Measurements from ENCODE around the gene PTPMT1. TPM values are rescaled to one million over a fixed set of nuclear protein-coding genes. Genes with fewer than 3 reads are reported as not detected.
"Not testable (repeated sequence)": the region's sequence is repeated elsewhere in the genome, so short reads cannot be mapped to it uniquely, and the experiment has no call there.

PTPMT1 gene
- total and polyA plus RNA-seq, 5 experiments from 2014 or later: 19.1 to 73.3 (median 58.7) TPM

- no peaks in the 10 kb centered on the region for H3K9me3 Mint-ChIP-seq
- peak overlapping the region; percentile 94 to 98 (median 96) for H3K4me3 Mint-ChIP-seq
- ATAC-seq (no peak), DNase-seq (no peak)
- H3K36me3 Mint-ChIP-seq: peaks cover 0 to 33% (median 0%) of the 10 kb centered on the region in 3 donors
- H3K27me3 Mint-ChIP-seq: no peaks in the 10 kb centered on the region
- peak overlapping the region in 8 of 10 donors; percentile 90 to 98 (median 97) for H3K27ac Mint-ChIP-seq
- POLR2A ChIA-PET: interaction anchor here (0.6 to 3.9 kb wide), 9 partner anchors 10 to 297 kb away, joined by 3 to 26 read pairs (median 4); partner anchors contain the start of genes KBTBD4, NDUFS3, NUP160 and PTPMT1
- H3K4me1 Mint-ChIP-seq: peaks cover 21 to 61% (median 54%) of the 10 kb centered on the region in 4 donors
These were observed 14.3 kb upstream of the PTPMT1 start for GRCh38 chr11:47551086-47551485.

- peak overlapping the region; percentile 94 to 98 (median 96) for H3K4me3 Mint-ChIP-seq
- POLR2A ChIA-PET: interaction anchor here (0.6 to 3.9 kb wide), 11 partner anchors 11 to 301 kb away, joined by 3 to 26 read pairs (median 4); partner anchors contain the start of genes FNBP4, KBTBD4, NDUFS3 and NUP160
- H3K4me1 Mint-ChIP-seq: peaks cover 19 to 54% (median 49%) of the 10 kb centered on the region in 4 donors
- peak overlapping the region; percentile 90 to 98 (median 97) for H3K27ac Mint-ChIP-seq
- H3K9me3 Mint-ChIP-seq: no peaks in the 10 kb centered on the region
- DNase-seq (peak in 1 of 10 donors; percentile 19), ATAC-seq (no peak)
- no peaks in the 10 kb centered on the region for H3K27me3 Mint-ChIP-seq
- H3K36me3 Mint-ChIP-seq: peaks cover 0 to 24% (median 0%) of the 10 kb centered on the region in 3 donors
These were observed 13.3 kb upstream of the PTPMT1 start for GRCh38 chr11:47552056-47552565.

- ATAC-seq (peak; percentile 88 to 94), DNase-seq (peak; percentile 87 to 94 (median 92))
- H3K4me1 Mint-ChIP-seq: peaks cover 17 to 49% (median 43%) of the 10 kb centered on the region in 4 donors
- peaks cover 0 to 19% (median 0%) of the 10 kb centered on the region in 3 donors for H3K36me3 Mint-ChIP-seq
- no peaks in the 10 kb centered on the region for H3K27me3 Mint-ChIP-seq
- peak within 1 kb of the TSS; percentile 90 to 98 (median 97) for H3K27ac Mint-ChIP-seq
- H3K9me3 Mint-ChIP-seq: no peaks in the 10 kb centered on the region
- H3K4me3 Mint-ChIP-seq: peak within 1 kb of the TSS; percentile 94 to 98 (median 96)
- POLR2A ChIA-PET: interaction anchor here (0.8 to 3.9 kb wide), 9 partner anchors 11 to 295 kb away, joined by 3 to 26 read pairs (median 5); partner anchors contain the start of genes FNBP4, KBTBD4, MTCH2 and NDUFS3
These were observed 12.6 kb upstream of the PTPMT1 start, which contains the start of gene CELF1 for GRCh38 chr11:47552566-47553405. Gene CELF1 (minus strand): TSS chr11:47553132. CDS start chr11:47499523, 53,609 bp downstream.

GRCh38 chr11:47553406-47553743 lies 12.0 kb upstream of the PTPMT1 start:
- Mint-ChIP-seq H3K4me1 (peaks cover 17 to 43% (median 38%) of the 10 kb centered on the region in 4 donors), H3K4me3 (peak overlapping the region; percentile 75 to 98 (median 90))

GRCh38 chr11:47557004-47557403 lies 8.4 kb upstream of the PTPMT1 start:
- ATAC-seq, DNase-seq, H3K36me3 Mint-ChIP-seq, H3K27me3 Mint-ChIP-seq, H3K27ac Mint-ChIP-seq, H3K4me3 Mint-ChIP-seq, H3K9me3 Mint-ChIP-seq: not testable (repeated sequence)
- H3K4me1 Mint-ChIP-seq: peaks cover 8 to 14% (median 11%) of the 10 kb centered on the region in 4 donors
- POLR2A ChIA-PET: interaction anchor here (0.5 kb wide), 1 partner anchor 135 kb away, joined by 3 read pairs; no protein-coding TSS in a partner anchor

More at GRCh38 chr11:47553406-47553743, 12.0 kb upstream of the PTPMT1 start:
- ATAC-seq: peak; percentile 9 to 27
- H3K27me3 Mint-ChIP-seq: no peaks in the 10 kb centered on the region
- DNase-seq: no peak
- H3K36me3 Mint-ChIP-seq: peaks cover 0 to 14% (median 0%) of the 10 kb centered on the region in 3 donors
- POLR2A ChIA-PET: interaction anchor here (0.8 to 3.9 kb wide), 5 partner anchors 12 to 127 kb away, joined by 3 to 26 read pairs (median 5); partner anchors contain the start of genes KBTBD4, MTCH2, NDUFS3 and PSMC3
- no peaks in the 10 kb centered on the region for H3K9me3 Mint-ChIP-seq
- peak overlapping the region; percentile 33 to 98 (median 87) for H3K27ac Mint-ChIP-seq

GRCh38 chr11:47558695-47559094 lies 6.7 kb upstream of the PTPMT1 start:
- H3K27me3 Mint-ChIP-seq: no peaks in the 10 kb centered on the region
- no peaks in the 10 kb centered on the region for H3K9me3 Mint-ChIP-seq
- no peak overlapping the region for H3K4me3 Mint-ChIP-seq
- H3K4me1 Mint-ChIP-seq: peaks cover 0 to 8% (median 2%) of the 10 kb centered on the region in 4 donors
- ATAC-seq (no peak), DNase-seq (no peak)
- no peak overlapping the region for H3K27ac Mint-ChIP-seq
- H3K36me3 Mint-ChIP-seq: no peaks in the 10 kb centered on the region
- POLR2A ChIA-PET: no interaction called here

GRCh38 chr11:47560426-47560825 lies 5.0 kb upstream of the PTPMT1 start:
- no peaks in the 10 kb centered on the region for H3K9me3 Mint-ChIP-seq
- POLR2A ChIA-PET: interaction anchor here (0.7 kb wide), 2 partner anchors 212 to 281 kb away, joined by 5 to 9 read pairs; no protein-coding TSS in a partner anchor
- H3K4me1 Mint-ChIP-seq: peaks cover 4 to 17% (median 8%) of the 10 kb centered on the region in 4 donors
- H3K27ac Mint-ChIP-seq: no peak overlapping the region
- H3K27me3 Mint-ChIP-seq: no peaks in the 10 kb centered on the region
- no peak for DNase-seq
- ATAC-seq: no peak
- H3K36me3 Mint-ChIP-seq: no peaks in the 10 kb centered on the region
- no peak overlapping the region for H3K4me3 Mint-ChIP-seq

- H3K4me3 Mint-ChIP-seq: peak overlapping the region in 1 of 10 donors; percentile 69
- not testable (repeated sequence) for ATAC-seq, H3K36me3 Mint-ChIP-seq, DNase-seq, H3K27me3 Mint-ChIP-seq, H3K9me3 Mint-ChIP-seq
- POLR2A ChIA-PET: interaction anchor here (0.6 to 0.7 kb wide), 2 partner anchors 18 to 1193 kb away, joined by 4 to 5 read pairs; no protein-coding TSS in a partner anchor
- peak overlapping the region in 1 of 10 donors; percentile 6 for H3K27ac Mint-ChIP-seq
- H3K4me1 Mint-ChIP-seq: peaks cover 7 to 29% (median 21%) of the 10 kb centered on the region in 4 donors
These were observed 3.0 kb upstream of the PTPMT1 start for GRCh38 chr11:47562393-47562792.

- Mint-ChIP-seq H3K4me1 (peaks cover 7 to 33% (median 21%) of the 10 kb centered on the region in 4 donors), H3K27ac (peak overlapping the region in 9 of 10 donors; percentile 32 to 84 (median 60)), H3K4me3 (peak overlapping the region; percentile 33 to 81 (median 65))
- not testable (repeated sequence) for DNase-seq, ATAC-seq, H3K27me3 Mint-ChIP-seq, H3K36me3 Mint-ChIP-seq, H3K9me3 Mint-ChIP-seq
- POLR2A ChIA-PET: interaction anchor here (0.6 to 4.9 kb wide), 6 partner anchors 9 to 478 kb away, joined by 3 to 38 read pairs (median 5); partner anchors contain the start of genes CELF1, KBTBD4 and NDUFS3
These were observed 1.0 kb upstream of the PTPMT1 start for GRCh38 chr11:47564366-47564765.

- no peaks in the 10 kb centered on the region for H3K9me3 Mint-ChIP-seq
- no peaks in the 10 kb centered on the region for H3K27me3 Mint-ChIP-seq
- peak overlapping the region; percentile 75 to 89 (median 80) for H3K4me3 Mint-ChIP-seq
- DNase-seq (no peak), ATAC-seq (peak in 1 of 2 donors; percentile 11)
- peak overlapping the region in 9 of 10 donors; percentile 57 to 93 (median 85) for H3K27ac Mint-ChIP-seq
- peaks cover 0 to 9% (median 0%) of the 10 kb centered on the region in 3 donors for H3K36me3 Mint-ChIP-seq
- H3K4me1 Mint-ChIP-seq: peaks cover 7 to 38% (median 21%) of the 10 kb centered on the region in 4 donors
- POLR2A ChIA-PET: interaction anchor here (0.6 to 4.9 kb wide), 5 partner anchors 9 to 200 kb away, joined by 3 to 38 read pairs (median 6); partner anchors contain the start of genes CELF1, KBTBD4 and NDUFS3
These were observed 463 bp upstream of the PTPMT1 start for GRCh38 chr11:47564933-47565339.

- Mint-ChIP-seq H3K27ac (peak overlapping the region; percentile 61 to 90 (median 80)), H3K27me3 (no peaks in the 10 kb centered on the region), H3K9me3 (no peaks in the 10 kb centered on the region), H3K4me1 (peaks cover 7 to 43% (median 22%) of the 10 kb centered on the region in 4 donors), H3K4me3 (peak overlapping the region; percentile 80 to 90 (median 83)), H3K36me3 (peaks cover 0 to 18% (median 3%) of the 10 kb centered on the region in 3 donors)
- DNase-seq (no peak), ATAC-seq (no peak)
- POLR2A ChIA-PET: interaction anchor here (0.5 to 4.9 kb wide), 6 partner anchors 7 to 283 kb away, joined by 3 to 38 read pairs (median 6); partner anchors contain the start of genes CELF1, KBTBD4 and NDUFS3
These were observed 825 bp downstream of the PTPMT1 start for GRCh38 chr11:47566149-47566698.

All from naive thymus-derived CD8-positive, alpha-beta T cell (primary cell).